B cell (primary cell): ENCODE measurements around the gene CXCR6. TPM values are rescaled to one million over a fixed set of nuclear protein-coding genes. Genes with fewer than 3 reads are reported as not detected.

ENCODE experiments used
- ATAC-seq: fragments of 200-7000 bp; cut with Tn5 transposase; one replicate; pipeline ENCODE4 v1.10.0; 2021; ENCODE audit warnings: low read depth, mild to moderate bottlenecking, moderate number of reproducible peaks, moderate library complexity
- CTCF ChIA-PET: fragments of 350-600 bp; sonication (Branson Sonifier 250); formaldehyde crosslinking; loops from one replicate; lab custom pipeline; 2021; ENCODE audit warnings: antibody characterized with exemption, inconsistent platforms; lab: Charles Lee
- POLR2A ChIA-PET: fragments of 350-600 bp; sonication (Branson Sonifier 250); formaldehyde crosslinking; loops from one replicate; lab custom pipeline; 2021; ENCODE audit warnings: antibody characterized with exemption; lab: Charles Lee
- DNase-seq: peaks from one replicate; pipeline ENCODE4 v3.0.0; 2013
- H2AFZ ChIP-seq: 2 replicates; pipeline ENCODE4 v1.6.1; 2012; ENCODE audit warnings: mild to moderate bottlenecking, low read depth, low read length; ENCODE audit not compliant: insufficient read depth, poor library complexity, severe bottlenecking
- H3K27ac ChIP-seq, 2 donors: 1 replicate in 1 of 2; 2 replicates in 1 of 2; pipeline ENCODE4 v1.5.1; 2012 to 2013; ENCODE audit warnings: low read length in 2 of 2, mild to moderate bottlenecking in 2 of 2, moderate library complexity in 1 of 2
- H3K27me3 ChIP-seq, 4 experiments: fragments of 200-600 bp in 1 of 4; sonication (generic) in 1 of 4; replicated peaks in 1 of 4; 1 replicate in 2 of 4; 2 replicates in 2 of 4; pipeline versions ENCODE4 v1.6.1 to v1.7.0; 2013 to 2016; ENCODE audit warnings: low read length in 3 of 4, mild to moderate bottlenecking in 2 of 4, mixed read lengths in 1 of 4, moderate library complexity in 1 of 4; ENCODE audit not compliant: insufficient read depth in 4 of 4, control insufficient read depth in 3 of 4; ENCODE audit errors: control extremely low read depth in 1 of 4
- H3K36me3 ChIP-seq, 2 experiments: replicated peaks in 1 of 2; 1 replicate in 1 of 2; 2 replicates in 1 of 2; pipeline versions ENCODE4 v1.6.1 to v1.7.1; 2013; ENCODE audit warnings: low read length in 1 of 2; ENCODE audit not compliant: insufficient read depth in 2 of 2, control insufficient read depth in 1 of 2; ENCODE audit errors: control extremely low read depth in 1 of 2, extremely low read depth in 1 of 2
- H3K4me1 ChIP-seq, 2 donors: fragments of 200-600 bp in 1 of 2; sonication (generic) in 1 of 2; 1 replicate in 1 of 2; 2 replicates in 1 of 2; pipeline versions ENCODE4 v1.5.1 to v1.6.1; 2013 to 2017; ENCODE audit warnings: low read length in 2 of 2; ENCODE audit not compliant: control insufficient read depth in 2 of 2, insufficient read depth in 2 of 2
- H3K4me2 ChIP-seq: replicated peaks from 2 replicates; pipeline ENCODE3; 2012; ENCODE audit warnings: mild to moderate bottlenecking, low read depth, low read length; ENCODE audit not compliant: poor library complexity, severe bottlenecking
- H3K4me3 ChIP-seq, 5 experiments: fragments of 200-600 bp in 1 of 5; sonication (generic) in 1 of 5; 1 replicate in 3 of 5; 2 replicates in 2 of 5; pipeline versions ENCODE4 v1.5.1 to v1.7.0; 2011 to 2016; ENCODE audit warnings: low read length in 4 of 5, mild to moderate bottlenecking in 4 of 5, low read depth in 2 of 5, control low read depth in 1 of 5, moderate library complexity in 1 of 5; ENCODE audit not compliant: insufficient read depth in 1 of 5; ENCODE audit errors: control extremely low read depth in 1 of 5, extremely low read depth in 1 of 5
- H3K79me2 ChIP-seq: fragments of 200-600 bp; sonication (generic); one replicate; pipeline ENCODE4 v1.6.0; 2016; ENCODE audit warnings: low read length; ENCODE audit not compliant: control insufficient read depth, insufficient read depth
- H3K9ac ChIP-seq: fragments of 200-600 bp; sonication (generic); 2 replicates; pipeline ENCODE4 v1.6.1; 2017; ENCODE audit warnings: mild to moderate bottlenecking, low read length, moderate library complexity
- H3K9me3 ChIP-seq, 3 donors: one replicate each; pipeline versions ENCODE4 v1.6.1 to v1.7.1; 2013; ENCODE audit warnings: low read length in 2 of 3; ENCODE audit not compliant: control insufficient read depth in 2 of 3, insufficient read depth in 1 of 3; ENCODE audit errors: control extremely low read depth in 1 of 3
- H4K20me1 ChIP-seq: 2 replicates; pipeline ENCODE4 v1.6.0; 2012; ENCODE audit warnings: mild to moderate bottlenecking, low read length; ENCODE audit not compliant: insufficient read depth, control insufficient read depth, poor library complexity, severe bottlenecking
- H3K27ac Mint-ChIP-seq: one replicate; pipeline ENCODE4 v1.8.0; 2021; ENCODE audit warnings: mixed read lengths
- H3K27me3 Mint-ChIP-seq: one replicate; pipeline ENCODE4 v1.8.0; 2021; ENCODE audit warnings: mixed read lengths
- H3K4me1 Mint-ChIP-seq: one replicate; pipeline ENCODE4 v1.8.0; 2021; ENCODE audit warnings: mixed read lengths
- H3K4me3 Mint-ChIP-seq: one replicate; pipeline ENCODE4 v1.8.0; 2021; ENCODE audit warnings: mixed read lengths
- H3K9me3 Mint-ChIP-seq: one replicate; pipeline ENCODE4 v1.8.0; 2022; ENCODE audit warnings: mixed read lengths; ENCODE audit not compliant: insufficient read depth
- CTCF ChIP-seq: fragments of 200-600 bp; IDR thresholded peaks from one replicate; pipeline ENCODE4 v1.8.0; 2022; ENCODE audit warnings: antibody characterized with exemption, mild to moderate bottlenecking
- WGBS: methylation state at CpG from one replicate; pipeline ENCODE4 v1.1.5; 2013; ENCODE audit warnings: missing lambda C conversion rate; ENCODE audit not compliant: insufficient coverage; 5-methylcytosine and 5-hydroxymethylcytosine counted together
- intact Hi-C: fragments of 100-400 bp; cut with micrococcal nuclease; formaldehyde crosslinking; loops from one replicate; pipeline ENCODE4 v1.10.0; 2022
- polyA plus RNA-seq: library from polyadenylated mRNA; depleted of rRNA; stranded (reverse); fragments of >200 nt; gene quantifications from 2 replicates; pipeline ENCODE4 v1.2.3, GENCODE V29; 2012
- total RNA-seq, 2 donors: library from RNA; stranded (reverse); fragments of 120-200 nt in 1 of 2; gene quantifications; 1 replicate in 1 of 2; 2 replicates in 1 of 2; pipeline versions ENCODE4 v1.2.3 to v1.2.4, GENCODE V29; 2013 to 2022

The CXCR6 gene
- total and polyA plus RNA-seq, 2 donors (not counting 1 experiment from before 2014, with no cell fraction given), result not detected

GRCh38 chr3:45909542-45909941 is 33.7 kb upstream of the CXCR6 start:
- Mint-ChIP-seq H3K27ac (peak overlapping the region; percentile 22), H3K4me3 (no peak overlapping the region), H3K27me3 (no peaks in the 10 kb centered on the region), H3K9me3 (no peaks in the 10 kb centered on the region), H3K4me1 (peaks cover 43% of the 10 kb centered on the region)
- intact Hi-C loops, result no loop called here
- no peak overlapping the region for H2AFZ ChIP-seq
- DNase-seq (no peak), ATAC-seq (no peak)
- 16% methylated on average over 6 of the region's 6 CpGs for WGBS
- H3K27ac ChIP-seq, result no peak overlapping the region
- no peaks in the 10 kb centered on the region for H4K20me1 ChIP-seq
- no peaks in the 10 kb centered on the region for H3K79me2 ChIP-seq
- ChIA-PET POLR2A (no interaction called here), CTCF (no interaction called here)
- H3K4me2 ChIP-seq, result no peak overlapping the region
- H3K4me3 ChIP-seq, result no peak overlapping the region
- no peak overlapping the region for H3K9ac ChIP-seq
- TF ChIP-seq CTCF, result no peak
- peaks cover 0 to 2% (median 0%) of the 10 kb centered on the region in 3 donors for H3K9me3 ChIP-seq
- H3K27me3 ChIP-seq, result no peaks in the 10 kb centered on the region
- peaks cover 0 to 2% of the 10 kb centered on the region in 2 experiments for H3K36me3 ChIP-seq
- peaks cover 16 to 37% of the 10 kb centered on the region in 2 donors for H3K4me1 ChIP-seq

- H4K20me1 ChIP-seq, result no peaks in the 10 kb centered on the region
- H3K79me2 ChIP-seq, result no peaks in the 10 kb centered on the region
- H3K4me3 Mint-ChIP-seq, result no peak overlapping the region
- peaks cover 0 to 2% of the 10 kb centered on the region in 2 experiments for H3K36me3 ChIP-seq
- H3K4me1 ChIP-seq, result peaks cover 8 to 36% of the 10 kb centered on the region in 2 donors
- H3K9me3 ChIP-seq, result no peaks in the 10 kb centered on the region
- H3K27ac Mint-ChIP-seq, result no peak overlapping the region
- H3K9me3 Mint-ChIP-seq, result no peaks in the 10 kb centered on the region
- H3K27ac ChIP-seq, result no peak overlapping the region
- no peak overlapping the region for H3K4me2 ChIP-seq
- TF ChIP-seq CTCF, result no peak
- CTCF ChIA-PET, result no interaction called here
- no peak overlapping the region for H3K4me3 ChIP-seq
- H3K27me3 Mint-ChIP-seq, result no peaks in the 10 kb centered on the region
- intact Hi-C loops, result no loop called here
- ATAC-seq (no peak), DNase-seq (no peak)
- H2AFZ ChIP-seq, result no peak overlapping the region
- WGBS, result 76% methylated on average over 3 of the region's 4 CpGs
- POLR2A ChIA-PET, result no interaction called here
- no peak overlapping the region for H3K9ac ChIP-seq
- H3K27me3 ChIP-seq, result no peaks in the 10 kb centered on the region
- H3K4me1 Mint-ChIP-seq, result peaks cover 41% of the 10 kb centered on the region
Observed at GRCh38 chr3:45910892-45911291, 32.4 kb upstream of the CXCR6 start.
